Right lobe of liver (tissue), 4 donors: ENCODE data around the gene WDR27.

Source experiments
- CTCF ChIP-seq, 4 donors: fragments of 200-600 bp in 3 of 4; fragments of 450-650 bp in 1 of 4; IDR thresholded peaks; one replicate each; pipeline versions ENCODE4 v1.5.1 to v1.8.0; 2016 to 2022; ENCODE audit warnings: antibody characterized with exemption in 4 of 4, mild to moderate bottlenecking in 2 of 4
- POLR2A ChIP-seq: fragments of 450-650 bp; IDR thresholded peaks from one replicate; pipeline ENCODE4 v1.6.1; 2017; ENCODE audit warnings: antibody characterized with exemption, mild to moderate bottlenecking
- donor health status: DM: no; HTN: no; CAD: no.
- donor health status: DM: no; HTN: no; CAD: no.
- donor health status: DM: no; HTN: yes; CAD: no.

DNA sequence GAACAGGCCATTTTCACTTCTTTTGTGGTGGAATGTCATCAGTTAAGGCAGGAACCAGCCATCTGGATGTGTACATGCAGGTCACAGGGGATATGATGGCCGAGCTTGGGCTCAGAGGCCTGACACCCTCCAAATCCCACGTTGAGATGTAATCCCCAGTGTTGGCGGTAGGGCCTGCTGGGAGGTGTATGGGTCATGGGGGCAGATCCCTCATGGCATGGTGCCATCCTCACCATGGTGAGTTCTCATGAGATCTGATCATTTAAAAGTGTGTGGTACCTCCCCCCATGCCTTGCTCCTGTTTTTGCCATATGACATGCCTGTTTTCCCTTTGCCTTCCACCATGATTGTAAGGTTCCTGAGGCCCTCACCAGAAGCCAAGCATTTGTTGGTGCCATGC is 26.8 kb downstream of the WDR27 start:
- no peak for TF ChIP-seq CTCF (IDR thresholded peaks at IDR 0.05)
- no peak for TF ChIP-seq POLR2A
